Osteoblast (primary cell): Measurements from ENCODE around the gene YBEY. TPM values are rescaled to one million over a fixed set of nuclear protein-coding genes. Genes with fewer than 3 reads are reported as not detected.

Experiments
- DNase-seq: peaks from one replicate; pipeline ENCODE4 v3.0.0; 2011; ENCODE audit warnings: low spot score, mixed read lengths; ENCODE audit not compliant: insufficient read length; ENCODE audit errors: missing footprints
- H2AFZ ChIP-seq: 2 replicates; pipeline ENCODE4 v1.6.0; 2011; ENCODE audit warnings: mild to moderate bottlenecking, low read length
- H3K27ac ChIP-seq: 2 replicates; pipeline ENCODE4 v1.5.1; 2011; ENCODE audit warnings: mild to moderate bottlenecking, low read depth, low read length, moderate library complexity
- H3K27me3 ChIP-seq: 2 replicates; pipeline ENCODE4 v1.6.0; 2012; ENCODE audit warnings: mild to moderate bottlenecking, control low read depth, inconsistent platforms, low read length, moderate library complexity; ENCODE audit not compliant: insufficient read depth
- H3K36me3 ChIP-seq: 2 replicates; pipeline ENCODE4 v1.5.1; 2011; ENCODE audit warnings: mild to moderate bottlenecking, low read length, control low read depth, moderate library complexity; ENCODE audit not compliant: insufficient read depth
- H3K4me1 ChIP-seq: 2 replicates; pipeline ENCODE4 v1.5.1; 2011; ENCODE audit warnings: mild to moderate bottlenecking, low read length, control low read depth, moderate library complexity; ENCODE audit not compliant: insufficient read depth
- H3K4me2 ChIP-seq: 2 replicates; pipeline ENCODE4 v1.6.0; 2011; ENCODE audit warnings: mild to moderate bottlenecking, low read length; ENCODE audit not compliant: insufficient read depth
- H3K4me3 ChIP-seq: fragments of 200-600 bp; sonication (generic); 3 replicates; pipeline ENCODE4 v1.5.1; 2012; ENCODE audit warnings: mild to moderate bottlenecking, low read length, inconsistent platforms; ENCODE audit not compliant: insufficient read depth
- H3K79me2 ChIP-seq: 2 replicates; pipeline ENCODE4 v1.6.0; 2012; ENCODE audit warnings: mild to moderate bottlenecking, low read length, control low read depth, inconsistent platforms; ENCODE audit not compliant: insufficient read depth
- H3K9me3 ChIP-seq: 2 replicates; pipeline ENCODE4 v1.5.1; 2011; ENCODE audit warnings: low read depth, low read length, control low read depth
- H4K20me1 ChIP-seq: 2 replicates; pipeline ENCODE4 v1.6.0; 2012; ENCODE audit warnings: mild to moderate bottlenecking, low read length, control low read depth; ENCODE audit not compliant: insufficient read depth
- CTCF ChIP-seq: IDR thresholded peaks from 2 replicates; pipeline ENCODE4 v1.5.1; 2011; ENCODE audit warnings: mild to moderate bottlenecking, low read depth, low read length, moderate library complexity; ENCODE audit errors: extremely low read depth
- total RNA-seq: library from RNA; depleted of rRNA; stranded (reverse); fragments of >200 nt; gene quantifications from 2 replicates; pipeline ENCODE4 v1.2.3, GENCODE V29; 2012

YBEY gene
- total RNA-seq, 1 donor, result 18.8 TPM

- Histone ChIP-seq H3K4me1 (peaks cover 5% of the 10 kb centered on the region), H2AFZ (no peak overlapping the region), H3K9me3 (no peaks in the 10 kb centered on the region), H3K27ac (no peak overlapping the region), H4K20me1 (peaks cover 4% of the 10 kb centered on the region), H3K27me3 (no peaks in the 10 kb centered on the region), H3K36me3 (peaks cover 55% of the 10 kb centered on the region), H3K4me3 (no peak overlapping the region), H3K79me2 (peaks cover 23% of the 10 kb centered on the region), H3K4me2 (no peak overlapping the region)
- no peak for DNase-seq
- TF ChIP-seq CTCF, result no peak
Observed at GRCh38 chr21:46347203-46347550, 61.0 kb downstream of the YBEY start.

Other genes starting within 250 kb of the YBEY start
- 1,184 and 1,265 TPM in 2 replicates for gene COL6A2, start 188.2 kb upstream of the YBEY start, total RNA-seq
- gene FTCD, start 130.8 kb upstream of the YBEY start, total RNA-seq, result 0.29 and 0.36 TPM in 2 replicates
- 3.2 and 6.9 TPM in 2 replicates for gene SPATC1L, start 101.9 kb upstream of the YBEY start, total RNA-seq
- 122 and 145 TPM in 2 replicates for gene LSS, start 57.6 kb upstream of the YBEY start, total RNA-seq
- 63.6 and 64.8 TPM in 2 replicates for gene MCM3AP, start 731 bp upstream of the YBEY start, total RNA-seq
- 2.2 and 3.2 TPM in 2 replicates for gene C21orf58, start 37.5 kb downstream of the YBEY start, total RNA-seq
- 19.2 and 23.0 TPM in 2 replicates for gene PCNT, start 37.8 kb downstream of the YBEY start, total RNA-seq
- gene DIP2A, start 172.5 kb downstream of the YBEY start, total RNA-seq, result 22.8 and 27.4 TPM in 2 replicates